GM21390 (cell line): ENCODE data around the gene STYX.
A peak's percentile ranks its signal among the peaks of the same experiment; 100 is the strongest.

ENCODE experiments used
- ATAC-seq: cut with Tn5 transposase; IDR thresholded peaks from one replicate; pipeline ENCODE4 v1.9.1; 2021; ENCODE audit not compliant: unreplicated experiment

STYX gene

GRCh38 chr14:52729925-52730708 is at the start of gene STYX:
Gene STYX, plus strand, starts transcription at chr14:52730166. Its CDS starts 309 bp downstream, at chr14:52730475.
- ATAC-seq = peak; percentile 91

DNA sequence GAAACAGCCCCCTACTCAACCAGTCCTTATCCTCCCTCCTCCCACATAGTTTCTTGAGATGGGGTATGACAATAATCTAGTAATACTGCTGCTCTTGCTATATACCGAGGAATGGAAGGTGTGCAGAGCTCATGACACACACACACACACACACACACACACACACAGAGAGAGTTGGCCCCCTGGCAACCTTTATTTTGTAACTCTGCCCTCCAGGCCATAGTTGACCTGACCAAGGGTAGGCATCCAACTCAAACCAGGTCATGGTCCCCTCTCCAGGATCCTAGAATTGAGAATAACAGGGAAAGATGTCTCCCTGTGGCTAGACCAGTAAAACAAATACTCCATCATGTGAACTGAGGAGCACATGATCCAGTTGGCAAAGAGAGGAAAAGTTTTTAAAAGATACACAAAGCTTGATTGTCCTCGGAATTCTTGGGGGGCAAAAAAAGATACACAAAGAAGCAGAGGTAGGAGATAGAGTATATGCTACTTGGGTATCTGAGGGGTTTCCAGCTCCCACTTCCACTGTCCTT is 45.9 kb upstream of the STYX start:
- ATAC-seq = no peak

DNA sequence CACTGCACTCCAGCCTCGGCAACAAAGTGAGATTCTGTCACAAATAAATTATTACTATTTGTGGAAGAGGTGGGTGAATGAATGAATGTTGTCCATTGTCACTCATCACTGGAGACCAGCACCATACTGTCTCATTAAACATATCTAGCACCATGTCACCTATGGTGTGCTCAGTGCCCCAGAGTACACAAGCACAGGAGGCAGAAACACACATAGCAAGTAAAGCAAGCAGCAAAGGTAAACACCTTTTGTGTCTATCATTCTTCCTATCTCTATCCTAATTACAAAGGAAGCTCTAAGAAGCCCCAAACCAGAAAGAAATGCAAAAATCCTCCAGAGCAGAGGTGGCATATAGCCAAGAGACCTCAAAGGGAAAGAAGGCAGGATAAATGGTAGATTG is 43.8 kb upstream of the STYX start:
- ATAC-seq = no peak

- ATAC-seq = no peak
Measured at GRCh38 chr14:52690983-52691760, 38.8 kb upstream of the STYX start.

GRCh38 chr14:52692248-52692962 is 37.6 kb upstream of the STYX start:
- no peak for ATAC-seq

GRCh38 chr14:52693036-52693435 is 36.9 kb upstream of the STYX start:
- no peak for ATAC-seq

GRCh38 chr14:52693532-52693931 is 36.4 kb upstream of the STYX start:
- ATAC-seq = no peak

- peak; percentile 57 for ATAC-seq
Measured at GRCh38 chr14:52694761-52695480, 35.0 kb upstream of the STYX start.

- peak; percentile 69 for ATAC-seq
Measured at GRCh38 chr14:52695481-52696091, 34.4 kb upstream of the STYX start, which contains the start of gene ERO1A. Gene ERO1A, minus strand, starts transcription at chr14:52695558. Its CDS starts 77 bp downstream, at chr14:52695481.

GRCh38 chr14:52700701-52701172 is 29.2 kb upstream of the STYX start:
- no peak for ATAC-seq

DNA sequence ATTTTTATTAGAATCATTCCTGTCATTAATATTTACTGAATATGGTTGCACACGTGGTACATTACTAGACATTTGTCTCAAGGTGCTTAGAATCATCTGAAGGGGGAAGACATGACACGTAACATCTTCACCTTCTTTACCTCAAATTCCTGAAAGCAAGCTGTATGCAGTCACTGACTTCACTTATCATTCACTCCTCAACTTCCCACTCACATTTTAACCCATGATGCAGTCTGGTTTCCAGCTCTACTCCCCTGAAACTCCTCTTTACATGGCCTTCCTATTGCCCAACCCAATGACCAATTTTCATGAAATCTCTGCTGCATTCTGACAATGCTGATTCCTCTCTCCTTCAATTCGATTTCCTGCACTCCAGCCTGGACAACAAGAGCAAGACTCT is 28.7 kb upstream of the STYX start:
- no peak for ATAC-seq

DNA sequence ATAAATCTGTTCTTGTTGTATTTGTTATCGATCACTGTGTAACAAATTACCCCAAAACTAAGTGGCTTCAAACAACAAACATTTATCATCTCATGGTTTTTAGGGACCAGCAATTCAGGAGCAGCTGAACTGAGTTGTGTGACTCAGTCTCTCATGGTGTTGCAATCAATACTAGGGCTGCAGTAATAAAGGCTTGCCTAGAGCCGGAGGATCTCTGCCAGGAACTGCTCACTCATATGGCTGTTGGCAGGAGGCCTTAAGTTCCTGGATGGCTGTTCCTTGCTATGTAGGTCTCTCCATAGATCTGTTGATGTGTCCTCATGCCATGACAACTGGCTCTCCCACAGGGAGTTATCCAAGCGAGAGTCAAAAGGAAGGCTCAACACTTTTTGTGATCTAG is 26.7 kb upstream of the STYX start:
- ATAC-seq = no peak

GRCh38 chr14:52703664-52704063 is 26.3 kb upstream of the STYX start:
- no peak for ATAC-seq

- ATAC-seq = no peak
Measured at GRCh38 chr14:52706286-52706685, 23.7 kb upstream of the STYX start.

DNA sequence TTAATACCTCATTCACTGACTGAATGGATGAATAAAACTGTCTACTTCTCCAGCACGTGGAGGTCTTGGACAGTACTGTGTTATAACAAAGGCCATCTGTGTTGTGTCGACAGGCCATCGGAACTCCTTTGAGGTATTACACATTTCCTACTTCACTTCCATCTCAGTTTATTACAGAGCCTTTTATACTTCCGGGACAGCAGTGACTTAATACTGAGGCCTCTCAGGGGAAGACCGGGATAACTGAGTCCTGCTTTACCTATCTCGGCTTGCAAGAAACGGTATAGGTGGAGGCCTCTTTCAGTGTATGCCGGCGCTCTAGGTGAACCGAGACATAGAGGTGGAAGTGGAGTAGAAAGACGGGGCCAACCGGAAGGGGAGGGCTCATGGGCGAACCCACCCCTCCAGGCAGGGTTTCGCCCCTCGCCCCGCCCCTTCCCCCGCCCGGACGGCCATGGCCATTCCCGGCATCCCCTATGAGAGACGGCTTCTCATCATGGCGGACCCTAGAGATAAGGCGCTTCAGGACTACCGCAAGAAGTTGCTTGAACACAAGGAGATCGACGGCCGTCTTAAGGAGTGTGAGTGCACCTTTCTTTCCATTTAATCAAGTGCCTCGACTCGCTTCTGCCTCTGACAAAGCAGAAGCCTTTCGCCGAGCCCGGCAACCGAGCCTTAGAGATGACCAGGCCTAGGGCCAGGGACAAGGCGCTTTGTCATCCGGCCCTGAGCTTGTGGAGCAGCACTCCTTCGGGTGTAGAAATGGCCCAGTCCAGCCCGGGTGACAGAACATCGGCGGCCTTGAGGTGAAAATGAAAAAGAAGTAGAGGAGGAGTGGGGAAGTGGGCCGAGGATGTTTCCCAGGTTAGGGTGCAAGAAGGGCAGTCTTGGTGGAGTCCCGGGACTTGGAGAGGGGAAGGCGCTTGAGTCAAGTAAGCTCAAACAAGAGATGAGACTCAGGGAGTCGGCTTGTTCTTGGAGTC is 23.0 kb upstream of the STYX start, which contains the start of gene PSMC6:
TSS of gene PSMC6 (plus strand) at position 477 of the 983 bp plus-strand sequence. CDS start at position 497, 20 bp downstream.
- ATAC-seq = peak; percentile 98

GRCh38 chr14:52711666-52712065 is 18.3 kb upstream of the STYX start:
- ATAC-seq = no peak

DNA sequence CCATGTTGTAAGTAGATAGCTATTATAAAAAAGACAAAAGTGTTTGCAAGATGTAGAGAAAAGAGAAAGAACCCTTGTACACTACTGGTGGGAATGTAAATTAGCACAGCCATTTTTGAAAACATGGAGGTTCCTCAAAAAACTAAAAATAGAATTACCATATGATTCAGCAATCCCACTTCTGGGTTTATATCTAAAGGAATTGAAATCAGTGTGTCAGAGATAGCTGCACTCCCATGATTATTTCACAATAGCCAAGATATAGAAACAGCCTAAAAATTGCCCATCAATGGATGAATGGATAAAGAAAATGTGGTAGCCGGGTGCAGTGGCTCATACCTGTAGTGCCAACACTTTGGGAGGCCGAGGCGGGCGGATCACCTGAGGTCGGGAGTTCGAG is 13.8 kb upstream of the STYX start:
- no peak for ATAC-seq

- no peak for ATAC-seq
Measured at GRCh38 chr14:52723514-52724359, 6.2 kb upstream of the STYX start.
